ENCODE results near the gene MYO1E. TPM values are rescaled to one million over a fixed set of nuclear protein-coding genes. Genes with fewer than 3 reads are reported as not detected.
"Not testable (repeated sequence)": the region's sequence is repeated elsewhere in the genome, so short reads cannot be mapped to it uniquely, and the experiment has no call there.

MYO1E gene
- total RNA-seq, 1 donor from 2014 or later, result 84.6 TPM

DNA sequence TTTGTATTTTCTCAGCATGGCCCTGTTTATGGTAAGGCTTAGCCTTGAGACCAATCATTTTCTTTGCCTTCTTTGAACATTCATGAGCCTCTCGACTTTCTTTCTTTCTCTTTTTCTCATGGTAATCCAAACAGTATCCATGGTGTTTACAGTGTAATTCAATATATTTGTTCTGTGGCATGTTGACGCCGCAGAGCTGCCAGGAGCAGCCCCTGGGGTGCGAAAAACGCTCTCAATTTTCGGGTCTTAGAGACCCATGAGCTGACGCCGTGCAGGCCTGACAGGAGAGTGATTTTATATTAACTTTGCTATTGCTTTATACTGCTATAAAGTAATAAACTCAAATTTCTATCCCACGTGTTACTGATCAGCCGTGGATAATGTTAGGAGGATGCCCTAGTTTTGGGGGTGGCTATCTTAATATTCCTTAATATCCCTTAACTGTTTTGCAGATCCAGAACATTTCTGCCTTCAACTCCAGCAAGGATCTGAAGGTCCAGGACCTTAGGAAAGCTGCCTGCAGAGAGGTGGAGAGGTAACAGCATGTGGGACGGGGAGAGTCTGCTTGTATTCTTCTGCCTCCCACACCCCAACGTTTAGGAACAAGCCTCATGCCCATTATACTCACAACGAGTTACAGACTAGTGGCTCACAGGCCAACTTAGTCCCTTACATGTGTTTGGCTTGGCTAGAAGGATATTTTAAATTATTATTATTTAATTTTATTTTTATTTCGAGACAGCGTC lies 29.3 kb upstream of the MYO1E start:
- H3K4me1 Mint-ChIP-seq (ENCODE audit: unreplicated experiment), result peaks cover 5% of the 10 kb centered on the region
- H3K27me3 Mint-ChIP-seq (ENCODE audit: unreplicated experiment), result peaks cover 36% of the 10 kb centered on the region
- TF ChIP-seq, protein P1, sequence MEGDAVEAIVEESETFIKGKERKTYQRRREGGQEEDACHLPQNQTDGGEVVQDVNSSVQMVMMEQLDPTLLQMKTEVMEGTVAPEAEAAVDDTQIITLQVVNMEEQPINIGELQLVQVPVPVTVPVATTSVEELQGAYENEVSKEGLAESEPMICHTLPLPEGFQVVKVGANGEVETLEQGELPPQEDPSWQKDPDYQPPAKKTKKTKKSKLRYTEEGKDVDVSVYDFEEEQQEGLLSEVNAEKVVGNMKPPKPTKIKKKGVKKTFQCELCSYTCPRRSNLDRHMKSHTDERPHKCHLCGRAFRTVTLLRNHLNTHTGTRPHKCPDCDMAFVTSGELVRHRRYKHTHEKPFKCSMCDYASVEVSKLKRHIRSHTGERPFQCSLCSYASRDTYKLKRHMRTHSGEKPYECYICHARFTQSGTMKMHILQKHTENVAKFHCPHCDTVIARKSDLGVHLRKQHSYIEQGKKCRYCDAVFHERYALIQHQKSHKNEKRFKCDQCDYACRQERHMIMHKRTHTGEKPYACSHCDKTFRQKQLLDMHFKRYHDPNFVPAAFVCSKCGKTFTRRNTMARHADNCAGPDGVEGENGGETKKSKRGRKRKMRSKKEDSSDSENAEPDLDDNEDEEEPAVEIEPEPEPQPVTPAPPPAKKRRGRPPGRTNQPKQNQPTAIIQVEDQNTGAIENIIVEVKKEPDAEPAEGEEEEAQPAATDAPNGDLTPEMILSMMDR (IDR thresholded peaks at IDR 0.05), result no peak

GRCh38 chr15:59401051-59401823 lies 28.6 kb upstream of the MYO1E start:
- not testable (repeated sequence) for H3K4me1 Mint-ChIP-seq (ENCODE audit: unreplicated experiment); H3K9me3 Mint-ChIP-seq (ENCODE audit: unreplicated experiment); H3K4me3 Mint-ChIP-seq (ENCODE audit: unreplicated experiment); H3K36me3 Mint-ChIP-seq (ENCODE audit: unreplicated experiment); DNase-seq (ENCODE audit: extremely low spot score, unreplicated experiment)
- Mint-ChIP-seq H3K27me3 (ENCODE audit: unreplicated experiment) (peaks cover 42% of the 10 kb centered on the region), H3K27ac (ENCODE audit: unreplicated experiment) (peak overlapping the region; percentile 5)

More for the DNA sequence above, 29.3 kb upstream of the MYO1E start:
- no peak overlapping the region for H3K27ac Mint-ChIP-seq (ENCODE audit: unreplicated experiment)
- no peak overlapping the region for H3K4me3 Mint-ChIP-seq (ENCODE audit: unreplicated experiment)
- H3K9me3 Mint-ChIP-seq (ENCODE audit: unreplicated experiment), result no peaks in the 10 kb centered on the region
- H3K36me3 Mint-ChIP-seq (ENCODE audit: unreplicated experiment), result no peaks in the 10 kb centered on the region
- no peak for DNase-seq (ENCODE audit: extremely low spot score, unreplicated experiment)

GRCh38 chr15:59400103-59400813 lies 27.6 kb upstream of the MYO1E start:
- no peaks in the 10 kb centered on the region for H3K9me3 Mint-ChIP-seq (ENCODE audit: unreplicated experiment)
- H3K4me3 Mint-ChIP-seq (ENCODE audit: unreplicated experiment), result no peak overlapping the region
- H3K27ac Mint-ChIP-seq (ENCODE audit: unreplicated experiment), result no peak overlapping the region
- no peaks in the 10 kb centered on the region for H3K36me3 Mint-ChIP-seq (ENCODE audit: unreplicated experiment)
- H3K4me1 Mint-ChIP-seq (ENCODE audit: unreplicated experiment), result peaks cover 5% of the 10 kb centered on the region
- DNase-seq (ENCODE audit: extremely low spot score, unreplicated experiment), result no peak
- H3K27me3 Mint-ChIP-seq (ENCODE audit: unreplicated experiment), result peaks cover 49% of the 10 kb centered on the region
- TF ChIP-seq, protein P1 (IDR thresholded peaks at IDR 0.05), result no peak

DNA sequence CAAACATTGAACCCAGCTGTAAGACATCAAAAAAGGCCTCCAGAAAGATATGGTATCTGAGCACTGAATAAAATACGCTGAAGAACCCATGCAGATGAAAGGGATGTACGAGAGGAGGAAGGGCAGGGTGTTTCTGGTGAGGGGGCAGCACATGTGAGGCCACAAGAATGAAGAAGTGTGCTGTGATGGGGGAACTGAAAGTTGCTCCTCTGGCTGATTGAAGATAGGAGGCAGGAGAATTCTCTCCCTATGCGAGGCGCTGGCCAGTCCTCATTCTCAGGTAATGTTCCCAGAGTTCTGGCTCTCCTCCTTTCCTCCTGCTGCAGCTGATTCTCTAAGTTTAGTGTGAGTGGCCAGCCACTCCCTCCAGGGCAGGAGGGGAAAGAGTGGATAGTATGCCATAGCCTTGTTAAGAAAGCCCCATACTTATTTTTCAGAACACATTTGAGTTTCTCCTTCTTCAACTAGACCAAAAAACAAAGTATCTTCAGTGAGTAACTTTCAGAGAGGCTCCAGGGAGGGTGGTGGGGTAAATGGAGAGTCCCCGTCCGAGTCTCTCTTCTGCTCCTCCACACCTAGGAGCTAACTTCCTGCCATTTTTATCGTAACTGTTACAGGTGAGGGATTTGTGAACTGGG lies 26.9 kb upstream of the MYO1E start:
- TF ChIP-seq, protein P1 (IDR thresholded peaks at IDR 0.05), result no peak
- no peak overlapping the region for H3K4me3 Mint-ChIP-seq (ENCODE audit: unreplicated experiment)
- peaks cover 5% of the 10 kb centered on the region for H3K4me1 Mint-ChIP-seq (ENCODE audit: unreplicated experiment)
- DNase-seq (ENCODE audit: extremely low spot score, unreplicated experiment), result no peak
- no peak overlapping the region for H3K27ac Mint-ChIP-seq (ENCODE audit: unreplicated experiment)
- peaks cover 49% of the 10 kb centered on the region for H3K27me3 Mint-ChIP-seq (ENCODE audit: unreplicated experiment)
- no peaks in the 10 kb centered on the region for H3K9me3 Mint-ChIP-seq (ENCODE audit: unreplicated experiment)
- no peaks in the 10 kb centered on the region for H3K36me3 Mint-ChIP-seq (ENCODE audit: unreplicated experiment)

DNA sequence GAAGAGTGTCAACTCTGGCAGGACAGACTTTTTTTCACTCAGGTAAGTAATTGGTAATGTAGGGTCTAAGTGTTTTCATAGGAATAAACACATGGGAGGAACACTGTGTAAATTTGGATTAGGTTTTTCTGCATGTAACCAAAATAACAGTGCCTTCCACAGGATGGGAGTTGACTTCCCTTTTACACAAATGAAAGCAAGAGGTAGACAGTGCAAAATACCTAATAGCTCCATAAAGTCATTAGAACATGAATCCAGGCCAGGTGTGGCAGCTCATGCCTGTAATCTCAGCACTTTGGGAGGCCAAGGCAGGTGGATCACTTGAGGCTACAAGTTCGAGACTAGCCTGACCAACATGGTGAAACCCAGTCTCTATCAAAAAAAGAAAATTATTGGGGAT lies 25.5 kb upstream of the MYO1E start:
- Mint-ChIP-seq H3K27me3 (ENCODE audit: unreplicated experiment) (peaks cover 49% of the 10 kb centered on the region), H3K9me3 (ENCODE audit: unreplicated experiment) (no peaks in the 10 kb centered on the region), H3K36me3 (ENCODE audit: unreplicated experiment) (no peaks in the 10 kb centered on the region), H3K4me3 (ENCODE audit: unreplicated experiment) (no peak overlapping the region), H3K27ac (ENCODE audit: unreplicated experiment) (no peak overlapping the region), H3K4me1 (ENCODE audit: unreplicated experiment) (peaks cover 5% of the 10 kb centered on the region)
- TF ChIP-seq, protein P1 (IDR thresholded peaks at IDR 0.05), result no peak
- DNase-seq (ENCODE audit: extremely low spot score, unreplicated experiment), result no peak
